NCI-H2029 (cell line): ENCODE measurements around the gene TLR9.
"Not testable (repeated sequence)": the region's sequence is repeated elsewhere in the genome, so short reads cannot be mapped to it uniquely, and the experiment has no call there.

Experiments used
- DNase-seq: peaks from one replicate; lab custom pipeline; 2025; lab: John Stamatoyannopoulos, UW

TLR9 gene

GRCh38 chr3:52225452-52226228, at the start of gene TLR9:
TLR9 (minus strand) TSS chr3:52225645; CDS start chr3:52225529, 116 bp downstream.
- no peak for DNase-seq

- not testable (repeated sequence) for DNase-seq
Measured at GRCh38 chr3:52274781-52275180, 49.3 kb upstream of the TLR9 start.

- DNase-seq: no peak
Measured at GRCh38 chr3:52272831-52273230, 47.4 kb upstream of the TLR9 start.

- DNase-seq: not testable (repeated sequence)
Measured at GRCh38 chr3:52272172-52272571, 46.7 kb upstream of the TLR9 start.

GRCh38 chr3:52270252-52270754, 44.9 kb upstream of the TLR9 start:
- no peak for DNase-seq

- no peak for DNase-seq
Measured at GRCh38 chr3:52269776-52270175, 44.3 kb upstream of the TLR9 start.

GRCh38 chr3:52268036-52268435, 42.6 kb upstream of the TLR9 start:
- DNase-seq: no peak

- DNase-seq: no peak
Measured at GRCh38 chr3:52265387-52265786, 39.9 kb upstream of the TLR9 start.

- DNase-seq: no peak
Measured at GRCh38 chr3:52262447-52262846, 37.0 kb upstream of the TLR9 start.

GRCh38 chr3:52259448-52259847, 34.0 kb upstream of the TLR9 start:
- DNase-seq: no peak

GRCh38 chr3:52259035-52259434, 33.6 kb upstream of the TLR9 start:
- DNase-seq: no peak

GRCh38 chr3:52257911-52258310, 32.5 kb upstream of the TLR9 start:
- no peak for DNase-seq

- DNase-seq: no peak
Measured at GRCh38 chr3:52256622-52257021, 31.2 kb upstream of the TLR9 start.

- no peak for DNase-seq
Measured at GRCh38 chr3:52256159-52256558, 30.7 kb upstream of the TLR9 start.

GRCh38 chr3:52254608-52255007, 29.2 kb upstream of the TLR9 start:
- no peak for DNase-seq

- no peak for DNase-seq
Measured at GRCh38 chr3:52253314-52254304, 28.2 kb upstream of the TLR9 start.

- DNase-seq: no peak
Measured at GRCh38 chr3:52250122-52250521, 24.7 kb upstream of the TLR9 start.

- DNase-seq: no peak
Measured at GRCh38 chr3:52249683-52250082, 24.2 kb upstream of the TLR9 start.

- DNase-seq: no peak
Measured at GRCh38 chr3:52248816-52249547, 23.5 kb upstream of the TLR9 start.

- no peak for DNase-seq
Measured at GRCh38 chr3:52248165-52248541, 22.7 kb upstream of the TLR9 start.

- DNase-seq: no peak
Measured at GRCh38 chr3:52247409-52248164, 22.1 kb upstream of the TLR9 start.
